Hepatocyte (in vitro differentiated cells): ENCODE measurements around the gene ULBP2. TPM values are rescaled to one million over a fixed set of nuclear protein-coding genes. Genes with fewer than 3 reads are reported as not detected.

Experiments used
- DNase-seq: peaks from one replicate; pipeline ENCODE4 v3.0.0-alpha.2; 2016; ENCODE audit warnings: low spot score
- H2AFZ ChIP-seq: fragments of 200-600 bp; sonication (generic); 2 replicates; pipeline ENCODE4 v1.6.0; 2016; ENCODE audit warnings: antibody characterized with exemption, mild to moderate bottlenecking
- H3K27ac ChIP-seq: fragments of 200-600 bp; sonication (generic); 2 replicates; pipeline ENCODE4 v1.5.1; 2016; ENCODE audit warnings: mild to moderate bottlenecking
- H3K27me3 ChIP-seq: fragments of 200-600 bp; sonication (generic); 2 replicates; pipeline ENCODE4 v1.6.1; 2016
- H3K36me3 ChIP-seq: fragments of 200-600 bp; sonication (generic); replicated peaks from 2 replicates; pipeline ENCODE4 v1.5.1; 2016; ENCODE audit warnings: low read depth; ENCODE audit not compliant: insufficient read depth
- H3K4me1 ChIP-seq: fragments of 200-600 bp; sonication (generic); 2 replicates; pipeline ENCODE4 v1.5.1; 2016; ENCODE audit warnings: mild to moderate bottlenecking, moderate library complexity; ENCODE audit not compliant: insufficient read depth
- H3K4me2 ChIP-seq: fragments of 200-600 bp; sonication (generic); 2 replicates; pipeline ENCODE4 v1.6.0; 2016
- H3K4me3 ChIP-seq: fragments of 200-600 bp; sonication (generic); 2 replicates; pipeline ENCODE4 v1.5.1; 2016; ENCODE audit warnings: mild to moderate bottlenecking
- H3K79me2 ChIP-seq: fragments of 200-600 bp; sonication (generic); 2 replicates; pipeline ENCODE4 v1.6.0; 2017; ENCODE audit warnings: mild to moderate bottlenecking
- H3K9me2 ChIP-seq: fragments of 200-600 bp; sonication (generic); replicated peaks from 2 replicates; pipeline ENCODE4 v1.6.0; 2017; ENCODE audit warnings: mild to moderate bottlenecking; ENCODE audit not compliant: insufficient read depth
- H3K9me3 ChIP-seq: fragments of 200-600 bp; sonication (generic); 2 replicates; pipeline ENCODE4 v1.5.1; 2016; ENCODE audit warnings: low read depth, mild to moderate bottlenecking
- H4K20me1 ChIP-seq: fragments of 200-600 bp; sonication (generic); 2 replicates; pipeline ENCODE4 v1.6.0; 2016; ENCODE audit warnings: mild to moderate bottlenecking; ENCODE audit not compliant: insufficient read depth, poor library complexity, severe bottlenecking
- CTCF ChIP-seq: fragments of 200-600 bp; sonication (generic); IDR thresholded peaks from 2 replicates; pipeline ENCODE4 v1.5.1; 2016; ENCODE audit warnings: antibody characterized with exemption, mild to moderate bottlenecking; ENCODE audit not compliant: poor library complexity
- EZH2 ChIP-seq: fragments of 200-600 bp; sonication (generic); IDR thresholded peaks from 2 replicates; pipeline ENCODE4 v1.6.1; 2016; ENCODE audit warnings: antibody characterized with exemption, mild to moderate bottlenecking, borderline replicate concordance
- EZH2phosphoT487 ChIP-seq: fragments of 200-600 bp; sonication (generic); IDR thresholded peaks from one replicate; pipeline ENCODE4 v1.6.1; 2018; ENCODE audit warnings: antibody characterized with exemption, mild to moderate bottlenecking, low read depth, moderate library complexity; ENCODE audit not compliant: unreplicated experiment, severe bottlenecking
- WGBS: methylation state at CpG from one replicate; pipeline ENCODE4 v1.1.6; 2016; ENCODE audit warnings: low lambda C conversion rate; ENCODE audit errors: missing lambda C conversion rate; 5-methylcytosine and 5-hydroxymethylcytosine counted together
- polyA plus RNA-seq: library from polyadenylated mRNA; unstranded; fragments of >200 nt; fragmentation: Nextera tagmentation; extraction: Ambion mirVana; gene quantifications from 2 replicates; pipeline ENCODE4 v1.2.1, GENCODE V29; 2016
- total RNA-seq: library from RNA; depleted of rRNA; stranded (reverse); fragments of >200 nt; gene quantifications from 2 replicates; pipeline ENCODE4 v1.2.3, GENCODE V29; 2014

The ULBP2 gene
- total and polyA plus RNA-seq, 2 experiments from 2014 or later = 0.10 to 0.15 TPM

DNA sequence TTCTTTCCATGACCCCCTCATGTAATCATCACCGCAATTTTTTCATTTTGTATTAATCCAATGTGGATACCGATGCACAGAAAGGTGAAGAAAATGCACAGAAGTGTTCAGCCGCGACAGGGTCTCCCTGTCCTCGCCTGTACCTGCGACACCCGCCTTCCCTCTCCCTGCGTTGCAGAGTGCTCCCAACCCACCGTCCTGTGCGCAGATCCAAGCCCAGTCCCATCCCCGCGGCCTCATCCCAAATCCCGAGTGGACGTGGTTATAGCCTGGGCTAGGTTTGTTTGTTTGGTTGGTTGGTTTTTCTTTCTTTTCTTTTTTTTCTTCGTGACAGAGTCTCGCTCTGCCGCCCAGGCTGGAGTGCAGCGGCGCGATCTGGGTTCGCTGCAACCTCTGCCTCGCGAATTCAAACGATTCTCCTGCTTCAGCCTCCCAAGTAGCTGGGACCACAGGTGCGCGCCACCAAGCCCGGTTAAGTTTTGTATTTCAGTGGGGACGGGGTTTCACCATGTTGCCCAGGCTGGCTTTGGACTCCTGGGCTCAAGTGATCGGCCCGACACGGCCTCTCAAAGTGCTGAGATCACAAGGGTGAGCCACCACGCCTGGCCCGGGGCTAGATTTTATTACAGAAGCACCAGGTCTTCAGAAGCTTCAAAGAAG is 18.4 kb upstream of the ULBP2 start:
- Histone ChIP-seq H3K36me3 (no peaks in the 10 kb centered on the region), H3K9me2 (no peaks in the 10 kb centered on the region), H4K20me1 (no peaks in the 10 kb centered on the region), H3K9me3 (no peaks in the 10 kb centered on the region), H3K27me3 (peaks cover 37% of the 10 kb centered on the region), H3K4me3 (peak overlapping the region; percentile 20), H3K4me1 (peaks cover 6% of the 10 kb centered on the region), H3K27ac (no peak overlapping the region), H3K4me2 (peak overlapping the region; percentile 96), H3K79me2 (no peaks in the 10 kb centered on the region), H2AFZ (peak overlapping the region; percentile 54)
- DNase-seq = peak; percentile 14
- WGBS = 19% methylated on average over 33 of the region's 33 CpGs
- TF ChIP-seq EZH2 = no peak

DNA sequence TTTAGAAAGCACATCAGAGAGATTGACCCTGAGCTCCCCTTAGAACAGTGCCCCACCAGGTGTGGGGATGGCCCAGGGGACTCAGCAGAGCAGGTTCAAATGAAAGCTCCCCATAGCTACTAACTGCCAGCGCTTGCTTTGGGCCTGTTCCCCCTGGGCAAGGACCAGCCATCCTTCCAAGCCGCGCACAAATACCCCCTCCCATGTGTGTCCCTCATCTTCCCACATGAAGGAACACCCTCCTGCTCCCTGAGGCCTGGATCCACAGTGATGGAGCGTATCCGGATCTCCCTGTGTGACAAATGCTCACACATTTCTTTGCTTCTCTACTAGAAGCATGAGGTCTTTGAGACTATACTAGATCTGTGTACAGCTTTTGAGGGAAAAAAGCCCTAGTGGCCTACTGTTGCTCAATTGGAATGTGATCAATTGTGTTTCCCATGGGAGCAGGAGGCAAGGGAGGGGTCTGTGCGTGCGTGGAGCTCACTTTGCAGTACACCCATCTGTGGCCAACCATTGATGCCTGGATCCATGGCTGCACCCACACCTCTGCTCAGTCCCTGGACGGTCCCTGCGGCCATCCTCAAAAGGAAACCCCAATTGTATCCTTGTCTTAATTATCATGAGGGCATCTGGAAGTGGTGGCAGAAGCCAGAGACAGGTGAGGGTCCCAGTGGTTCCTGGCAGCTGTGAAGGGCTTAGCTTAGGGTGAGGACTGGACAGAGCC is 17.4 kb upstream of the ULBP2 start:
- H4K20me1 ChIP-seq = no peaks in the 10 kb centered on the region
- DNase-seq = no peak
- WGBS = 67% methylated on average over 9 of the region's 9 CpGs
- peaks cover 47% of the 10 kb centered on the region for H3K27me3 ChIP-seq
- no peaks in the 10 kb centered on the region for H3K79me2 ChIP-seq
- H3K9me3 ChIP-seq = no peaks in the 10 kb centered on the region
- H3K27ac ChIP-seq = no peak overlapping the region
- H3K4me3 ChIP-seq = no peak overlapping the region
- TF ChIP-seq EZH2phosphoT487 (no peak), EZH2 (no peak), CTCF (no peak)
- H3K9me2 ChIP-seq = no peaks in the 10 kb centered on the region
- no peak overlapping the region for H3K4me2 ChIP-seq
- H3K36me3 ChIP-seq = no peaks in the 10 kb centered on the region
- H3K4me1 ChIP-seq = peaks cover 6% of the 10 kb centered on the region
- no peak overlapping the region for H2AFZ ChIP-seq

DNA sequence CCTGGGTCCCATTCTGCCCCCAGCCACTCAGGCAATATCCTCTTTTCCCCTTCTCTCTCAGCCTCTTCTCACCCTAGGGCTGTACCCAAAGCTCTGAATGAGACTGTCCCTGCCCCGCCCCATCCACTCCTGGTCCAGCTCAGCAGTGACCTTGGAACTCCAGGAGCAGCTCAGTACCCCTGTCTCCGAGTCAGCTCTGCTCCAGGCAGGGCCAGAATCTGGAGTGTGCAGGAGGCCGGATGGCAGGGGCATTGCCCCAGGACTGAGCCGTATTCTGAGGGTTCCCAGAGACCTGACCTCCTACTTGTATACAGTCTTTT is 16.9 kb upstream of the ULBP2 start:
- Histone ChIP-seq H3K36me3 (no peaks in the 10 kb centered on the region), H3K4me1 (peaks cover 6% of the 10 kb centered on the region), H4K20me1 (no peaks in the 10 kb centered on the region), H3K9me3 (no peaks in the 10 kb centered on the region), H2AFZ (no peak overlapping the region), H3K4me2 (no peak overlapping the region), H3K27me3 (peaks cover 52% of the 10 kb centered on the region), H3K9me2 (no peaks in the 10 kb centered on the region), H3K4me3 (no peak overlapping the region), H3K27ac (no peak overlapping the region), H3K79me2 (no peaks in the 10 kb centered on the region)
- no peak for DNase-seq
- TF ChIP-seq CTCF = no peak
- TF ChIP-seq EZH2 = no peak
- no peak for TF ChIP-seq EZH2phosphoT487
- WGBS = 79% methylated on average over 4 of the region's 4 CpGs

- H3K4me3 ChIP-seq = peak overlapping the region; percentile 49
- H3K9me3 ChIP-seq = no peaks in the 10 kb centered on the region
- 13% methylated on average over 29 of the region's 34 CpGs for WGBS
- DNase-seq = peak; percentile 30
- no peaks in the 10 kb centered on the region for H4K20me1 ChIP-seq
- H3K27ac ChIP-seq = no peak overlapping the region
- no peaks in the 10 kb centered on the region for H3K36me3 ChIP-seq
- H3K4me1 ChIP-seq = peaks cover 6% of the 10 kb centered on the region
- no peaks in the 10 kb centered on the region for H3K9me2 ChIP-seq
- no peaks in the 10 kb centered on the region for H3K79me2 ChIP-seq
- TF ChIP-seq CTCF = no peak
- no peak for TF ChIP-seq EZH2
- no peak for TF ChIP-seq EZH2phosphoT487
- H3K4me2 ChIP-seq = peak overlapping the region; percentile 96
- peaks cover 57% of the 10 kb centered on the region for H3K27me3 ChIP-seq
- peak overlapping the region; percentile 87 for H2AFZ ChIP-seq
These were observed 16.4 kb upstream of the ULBP2 start for GRCh38 chr6:149925253-149925973.
